ENCODE measurements around the gene SORCS3.

The SORCS3 gene

GRCh38 chr10:105262666-105263065 lies 621.6 kb downstream of the SORCS3 start:
- Histone ChIP-seq H3K36me3 (ENCODE audit: insufficient read depth, low read length) (no peaks in the 10 kb centered on the region), H3K9me2 (replicated peaks; ENCODE audit: low read depth, low read length) (no peaks in the 10 kb centered on the region)
- TF ChIP-seq EZH2phosphoT487 (IDR thresholded peaks at IDR 0.05; ENCODE audit: borderline replicate concordance): no peak
- TF ChIP-seq CTCF (conservative IDR thresholded peaks at IDR 0.05; ENCODE audit: low read length): no peak

GRCh38 chr10:105266966-105267539 lies 626.0 kb downstream of the SORCS3 start:
- H3F3A ChIP-seq (ENCODE audit: low read depth): no peaks in the 10 kb centered on the region
- H3K4me2 ChIP-seq (ENCODE audit: low read depth, low read length, poor library complexity, severe bottlenecking): no peak overlapping the region
- H3K9ac ChIP-seq (ENCODE audit: low read depth, low read length, poor library complexity, severe bottlenecking): no peak overlapping the region
- TF ChIP-seq CTCF (conservative IDR thresholded peaks at IDR 0.05; ENCODE audit: low read length) (no peak), EZH2phosphoT487 (IDR thresholded peaks at IDR 0.05; ENCODE audit: borderline replicate concordance) (no peak)
- H3K4me1 ChIP-seq (ENCODE audit: insufficient read depth, low read length, poor library complexity, severe bottlenecking): no peaks in the 10 kb centered on the region
- no peaks in the 10 kb centered on the region for H3K9me3 ChIP-seq (ENCODE audit: insufficient read depth, low read depth, low read length)
- no peaks in the 10 kb centered on the region for H3K36me3 ChIP-seq (ENCODE audit: insufficient read depth, low read length)
- H3K27me3 ChIP-seq (ENCODE audit: insufficient read depth, low read length, poor library complexity, severe bottlenecking): no peaks in the 10 kb centered on the region
- H3K4me3 ChIP-seq (ENCODE audit: low read length, poor library complexity, severe bottlenecking): no peak overlapping the region
- H3K9me2 ChIP-seq (replicated peaks; ENCODE audit: low read depth, low read length): no peaks in the 10 kb centered on the region
- no peaks in the 10 kb centered on the region for H4K20me1 ChIP-seq (ENCODE audit: insufficient read depth, low read length, poor library complexity, severe bottlenecking)
- no peaks in the 10 kb centered on the region for H3K79me2 ChIP-seq (ENCODE audit: insufficient read depth, low read length)
- H2AFZ ChIP-seq (ENCODE audit: low read length): no peak overlapping the region

More at GRCh38 chr10:105262666-105263065, 621.6 kb downstream of the SORCS3 start:
- Histone ChIP-seq H3K4me2 (ENCODE audit: low read depth, low read length, poor library complexity, severe bottlenecking) (no peak overlapping the region), H3K4me1 (ENCODE audit: insufficient read depth, low read length, poor library complexity, severe bottlenecking) (no peaks in the 10 kb centered on the region), H3K27me3 (ENCODE audit: insufficient read depth, low read length, poor library complexity, severe bottlenecking) (no peaks in the 10 kb centered on the region), H3K9me3 (ENCODE audit: insufficient read depth, low read depth, low read length) (no peaks in the 10 kb centered on the region), H3F3A (ENCODE audit: low read depth) (no peaks in the 10 kb centered on the region), H4K20me1 (ENCODE audit: insufficient read depth, low read length, poor library complexity, severe bottlenecking) (no peaks in the 10 kb centered on the region), H3K4me3 (ENCODE audit: low read length, poor library complexity, severe bottlenecking) (no peak overlapping the region), H3K9ac (ENCODE audit: low read depth, low read length, poor library complexity, severe bottlenecking) (no peak overlapping the region), H3K79me2 (ENCODE audit: insufficient read depth, low read length) (no peaks in the 10 kb centered on the region), H2AFZ (ENCODE audit: low read length) (no peak overlapping the region)

GRCh38 chr10:105268961-105269360 lies 627.9 kb downstream of the SORCS3 start:
- H3K9me3 ChIP-seq (ENCODE audit: insufficient read depth, low read depth, low read length): no peaks in the 10 kb centered on the region
- no peaks in the 10 kb centered on the region for H3K36me3 ChIP-seq (ENCODE audit: insufficient read depth, low read length)
- no peak overlapping the region for H3K4me3 ChIP-seq (ENCODE audit: low read length, poor library complexity, severe bottlenecking)
- H3K4me2 ChIP-seq (ENCODE audit: low read depth, low read length, poor library complexity, severe bottlenecking): no peak overlapping the region
- no peaks in the 10 kb centered on the region for H3K27me3 ChIP-seq (ENCODE audit: insufficient read depth, low read length, poor library complexity, severe bottlenecking)
- no peak overlapping the region for H3K9ac ChIP-seq (ENCODE audit: low read depth, low read length, poor library complexity, severe bottlenecking)
- no peaks in the 10 kb centered on the region for H3K4me1 ChIP-seq (ENCODE audit: insufficient read depth, low read length, poor library complexity, severe bottlenecking)
- H4K20me1 ChIP-seq (ENCODE audit: insufficient read depth, low read length, poor library complexity, severe bottlenecking): no peaks in the 10 kb centered on the region
- no peak for TF ChIP-seq EZH2phosphoT487 (IDR thresholded peaks at IDR 0.05; ENCODE audit: borderline replicate concordance)
- no peak for TF ChIP-seq CTCF (conservative IDR thresholded peaks at IDR 0.05; ENCODE audit: low read length)
- no peak overlapping the region for H2AFZ ChIP-seq (ENCODE audit: low read length)
- no peaks in the 10 kb centered on the region for H3K9me2 ChIP-seq (replicated peaks; ENCODE audit: low read depth, low read length)
- H3F3A ChIP-seq (ENCODE audit: low read depth): no peaks in the 10 kb centered on the region
- no peaks in the 10 kb centered on the region for H3K79me2 ChIP-seq (ENCODE audit: insufficient read depth, low read length)

Measured in Loucy (cell line).